ENCODE data around the gene U2AF2. TPM values are rescaled to one million over a fixed set of nuclear protein-coding genes. Genes with fewer than 3 reads are reported as not detected.

U2AF2 gene
- total RNA-seq, 2 experiments from 2014 or later: 211 to 264 TPM

DNA sequence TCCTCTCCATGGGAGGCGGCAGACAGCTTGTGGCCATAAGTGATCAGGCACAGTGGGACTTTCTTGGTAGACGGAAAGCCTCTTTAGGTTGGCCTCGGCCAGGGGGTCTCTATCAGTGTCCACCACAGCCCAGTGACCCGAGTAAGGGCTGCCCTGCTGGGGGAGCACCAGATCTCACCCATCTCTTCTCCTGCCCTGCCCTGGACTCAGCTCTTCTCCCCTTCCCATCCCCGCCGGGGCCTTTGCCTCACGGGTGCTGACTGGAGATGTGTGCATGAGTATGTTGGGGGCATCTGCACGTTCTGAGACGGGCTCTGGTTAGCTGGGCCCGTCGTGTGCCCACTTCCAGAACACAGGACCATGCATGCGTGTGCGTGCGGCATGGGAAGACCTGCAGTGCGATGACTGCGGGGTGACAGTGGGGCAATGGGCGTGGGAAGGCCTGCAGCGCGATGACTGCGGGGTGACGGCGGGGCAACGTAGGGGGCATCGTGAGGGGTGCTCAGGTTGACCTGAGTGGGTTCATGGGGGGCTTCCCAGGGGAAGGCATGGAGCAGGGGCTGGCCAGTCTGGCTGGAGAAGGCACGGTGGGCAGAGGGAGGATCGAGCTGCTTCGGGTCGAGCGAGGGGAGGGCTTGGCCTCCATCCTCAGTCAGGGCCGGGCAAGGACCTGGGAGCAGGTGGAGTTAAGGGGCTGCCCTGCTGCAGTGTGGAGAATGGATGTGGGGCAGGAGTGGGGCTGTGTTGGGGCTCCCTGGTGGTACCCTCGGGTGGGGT, 36.1 kb downstream of the U2AF2 start:
- ChIA-PET POLR2A (no interaction called here), CTCF (ENCODE audit: unreplicated experiment) (no interaction called here)
- intact Hi-C loops (cut with micrococcal nuclease; ENCODE audit: unreplicated experiment): no loop called here
- no peak overlapping the region for H2AFZ ChIP-seq (ENCODE audit: low read length)
- peaks cover 7% of the 10 kb centered on the region; the same call in 1 of the 2 replicates for H3K79me2 ChIP-seq (ENCODE audit: insufficient read depth, low read depth, low read length)
- no TSS peak for BruUV-seq (replicated peaks)
- H3K4me2 ChIP-seq (ENCODE audit: low read length): no peak overlapping the region
- no peaks in the 10 kb centered on the region for H4K20me1 ChIP-seq (ENCODE audit: insufficient read depth, low read length)
- no peaks in the 10 kb centered on the region for H3K9me2 ChIP-seq (ENCODE audit: insufficient read depth, low read length)
- no peaks in the 10 kb centered on the region for H3K4me1 ChIP-seq (ENCODE audit: insufficient read depth, low read length, poor library complexity, severe bottlenecking)
- H3K36me3 ChIP-seq (ENCODE audit: insufficient read depth, low read length): peaks cover 100% of the 10 kb centered on the region
- TF ChIP-seq, protein P1, sequence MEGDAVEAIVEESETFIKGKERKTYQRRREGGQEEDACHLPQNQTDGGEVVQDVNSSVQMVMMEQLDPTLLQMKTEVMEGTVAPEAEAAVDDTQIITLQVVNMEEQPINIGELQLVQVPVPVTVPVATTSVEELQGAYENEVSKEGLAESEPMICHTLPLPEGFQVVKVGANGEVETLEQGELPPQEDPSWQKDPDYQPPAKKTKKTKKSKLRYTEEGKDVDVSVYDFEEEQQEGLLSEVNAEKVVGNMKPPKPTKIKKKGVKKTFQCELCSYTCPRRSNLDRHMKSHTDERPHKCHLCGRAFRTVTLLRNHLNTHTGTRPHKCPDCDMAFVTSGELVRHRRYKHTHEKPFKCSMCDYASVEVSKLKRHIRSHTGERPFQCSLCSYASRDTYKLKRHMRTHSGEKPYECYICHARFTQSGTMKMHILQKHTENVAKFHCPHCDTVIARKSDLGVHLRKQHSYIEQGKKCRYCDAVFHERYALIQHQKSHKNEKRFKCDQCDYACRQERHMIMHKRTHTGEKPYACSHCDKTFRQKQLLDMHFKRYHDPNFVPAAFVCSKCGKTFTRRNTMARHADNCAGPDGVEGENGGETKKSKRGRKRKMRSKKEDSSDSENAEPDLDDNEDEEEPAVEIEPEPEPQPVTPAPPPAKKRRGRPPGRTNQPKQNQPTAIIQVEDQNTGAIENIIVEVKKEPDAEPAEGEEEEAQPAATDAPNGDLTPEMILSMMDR (conservative IDR thresholded peaks at IDR 0.05; ENCODE audit: low read length): no peak
- TF ChIP-seq EZH2phosphoT487 (IDR thresholded peaks at IDR 0.05; ENCODE audit: borderline replicate concordance, low read depth, low read length): no peak
- no peaks in the 10 kb centered on the region for H3K9me3 ChIP-seq (ENCODE audit: low read length)
- no peak overlapping the region for H3K27ac ChIP-seq (ENCODE audit: low read depth, low read length, poor library complexity, severe bottlenecking)
- H3K4me3 ChIP-seq (ENCODE audit: low read depth, low read length, poor library complexity, severe bottlenecking): no peak overlapping the region
- no peak for DNase-seq (ENCODE audit: low spot score)

DNA sequence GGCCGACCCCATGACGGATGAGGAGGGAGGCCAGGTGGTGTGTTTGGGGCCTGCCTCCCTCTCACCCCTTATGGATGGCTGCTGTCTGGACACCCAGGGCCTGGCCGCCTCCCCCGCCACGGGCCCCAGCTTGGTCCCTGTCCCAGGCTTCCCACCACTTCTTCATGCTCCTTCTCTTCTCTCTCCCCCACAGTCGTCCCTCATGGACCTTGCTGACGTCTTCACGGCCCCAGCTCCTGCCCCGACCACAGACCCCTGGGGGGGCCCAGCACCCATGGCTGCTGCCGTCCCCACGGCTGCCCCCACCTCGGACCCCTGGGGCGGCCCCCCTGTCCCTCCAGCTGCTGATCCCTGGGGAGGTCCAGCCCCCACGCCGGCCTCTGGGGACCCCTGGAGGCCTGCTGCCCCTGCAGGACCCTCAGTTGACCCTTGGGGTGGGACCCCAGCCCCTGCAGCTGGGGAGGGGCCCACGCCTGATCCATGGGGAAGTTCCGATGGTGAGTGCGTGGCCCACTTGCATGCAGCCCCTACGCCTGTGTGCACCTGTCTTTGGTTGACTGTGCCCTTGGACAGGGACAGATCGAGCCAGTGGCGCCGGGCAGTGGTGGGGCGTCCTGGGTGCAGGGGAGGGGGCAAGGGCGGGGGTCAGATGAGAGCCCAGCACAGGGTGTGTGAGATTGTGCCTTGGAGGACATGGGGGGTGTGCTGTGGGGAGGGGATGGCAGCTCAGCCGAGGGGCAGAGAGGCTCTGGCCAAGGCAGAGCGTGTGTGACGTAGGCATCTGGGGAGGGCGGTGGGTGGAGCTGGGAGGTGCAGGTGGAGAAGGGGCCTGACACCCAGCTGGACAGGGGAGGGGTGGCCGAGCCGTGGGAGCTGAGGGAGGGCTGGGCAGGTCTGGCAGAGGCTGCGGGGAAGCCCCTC, 37.0 kb downstream of the U2AF2 start:
- intact Hi-C loops (cut with micrococcal nuclease; ENCODE audit: unreplicated experiment): no loop called here
- DNase-seq (ENCODE audit: low spot score): no peak
- no peak overlapping the region for H3K4me3 ChIP-seq (ENCODE audit: low read depth, low read length, poor library complexity, severe bottlenecking)
- no peaks in the 10 kb centered on the region for H3K4me1 ChIP-seq (ENCODE audit: insufficient read depth, low read length, poor library complexity, severe bottlenecking)
- H2AFZ ChIP-seq (ENCODE audit: low read length): no peak overlapping the region
- peaks cover 3% of the 10 kb centered on the region; the same call in 1 of the 2 replicates for H3K79me2 ChIP-seq (ENCODE audit: insufficient read depth, low read depth, low read length)
- H3K36me3 ChIP-seq (ENCODE audit: insufficient read depth, low read length): peaks cover 100% of the 10 kb centered on the region
- POLR2A ChIA-PET: no interaction called here
- H4K20me1 ChIP-seq (ENCODE audit: insufficient read depth, low read length): no peaks in the 10 kb centered on the region
- BruUV-seq (replicated peaks): no TSS peak
- TF ChIP-seq, protein P1 (conservative IDR thresholded peaks at IDR 0.05; ENCODE audit: low read length): no peak
- no peak for TF ChIP-seq EZH2phosphoT487 (IDR thresholded peaks at IDR 0.05; ENCODE audit: borderline replicate concordance, low read depth, low read length)
- CTCF ChIA-PET (ENCODE audit: unreplicated experiment): no interaction called here
- H3K4me2 ChIP-seq (ENCODE audit: low read length): no peak overlapping the region
- H3K27ac ChIP-seq (ENCODE audit: low read depth, low read length, poor library complexity, severe bottlenecking): no peak overlapping the region
- H3K9me2 ChIP-seq (ENCODE audit: insufficient read depth, low read length): no peaks in the 10 kb centered on the region
- no peaks in the 10 kb centered on the region for H3K9me3 ChIP-seq (ENCODE audit: low read length)

All from OCI-LY7 (cell line).